ENCODE results near the gene IFNAR1. TPM values are rescaled to one million over a fixed set of nuclear protein-coding genes. Genes with fewer than 3 reads are reported as not detected.

IFNAR1 gene
- total and polyA plus RNA-seq, 2 of the 8 experiments (the other 6 are each of a cell fraction or from before 2014, with no cell fraction given): 3.1 to 17.1 TPM

DNA sequence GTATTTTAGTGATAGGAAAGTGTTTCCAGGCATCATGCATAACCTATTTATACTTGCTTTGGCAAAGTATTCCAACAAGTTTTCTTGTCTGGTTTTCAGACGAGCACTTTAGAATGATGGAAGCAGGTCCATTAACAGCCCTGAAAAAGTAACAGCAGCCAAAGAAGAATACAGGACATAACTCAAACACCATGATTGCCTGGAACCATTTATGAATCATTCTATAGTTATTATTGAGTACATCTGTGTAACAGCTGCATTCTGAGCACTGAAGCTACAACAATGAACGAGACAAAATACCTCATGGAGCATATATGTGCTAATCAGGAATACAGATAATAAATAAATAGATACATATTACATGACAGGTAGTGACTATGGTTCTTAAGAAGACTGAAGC lies 46.0 kb upstream of the IFNAR1 start (continued):
- TF ChIP-seq SP2 (IDR thresholded peaks at IDR 0.05; ENCODE audit: low read length) (no peak), TCF12 (IDR thresholded peaks at IDR 0.05; ENCODE audit: low read depth, low read length) (no peak), PHF8 (conservative IDR thresholded peaks at IDR 0.05; ENCODE audit: low read depth, low read length) (no peak), NRF1 (IDR thresholded peaks at IDR 0.05; ENCODE audit: low read depth, low read length) (no peak)
